Activated naive CD8-positive, alpha-beta T cell (primary cell): ENCODE results near the gene PNPLA3.
A peak's percentile ranks its signal among the peaks of the same experiment; 100 is the strongest.
"Not testable (repeated sequence)": the region's sequence is repeated elsewhere in the genome, so short reads cannot be mapped to it uniquely, and the experiment has no call there.

Source experiments
- H3K27ac Mint-ChIP-seq: one replicate; pipeline ENCODE4 v1.8.0; 2021; ENCODE audit warnings: mixed read lengths
- H3K27me3 Mint-ChIP-seq: one replicate; pipeline ENCODE4 v1.8.0; 2021; ENCODE audit warnings: mixed read lengths
- H3K36me3 Mint-ChIP-seq: one replicate; pipeline ENCODE4 v1.8.0; 2021; ENCODE audit warnings: mixed read lengths
- H3K4me1 Mint-ChIP-seq: one replicate; pipeline ENCODE4 v1.8.0; 2021; ENCODE audit warnings: low read depth, mixed read lengths
- H3K4me3 Mint-ChIP-seq: one replicate; pipeline ENCODE4 v1.8.0; 2021; ENCODE audit warnings: mild to moderate bottlenecking, mixed read lengths
- H3K9me3 Mint-ChIP-seq: one replicate; pipeline ENCODE4 v1.8.0; 2021; ENCODE audit warnings: low read depth, mixed read lengths

The PNPLA3 gene

GRCh38 chr22:43901976-43902643, 21.5 kb upstream of the PNPLA3 start:
- H3K27ac Mint-ChIP-seq = no peak overlapping the region
- no peaks in the 10 kb centered on the region for H3K36me3 Mint-ChIP-seq
- no peak overlapping the region for H3K4me3 Mint-ChIP-seq
- H3K27me3 Mint-ChIP-seq = peaks cover 6% of the 10 kb centered on the region
- H3K4me1 Mint-ChIP-seq = no peaks in the 10 kb centered on the region
- H3K9me3 Mint-ChIP-seq = no peaks in the 10 kb centered on the region

- H3K4me3 Mint-ChIP-seq, H3K27ac Mint-ChIP-seq, H3K4me1 Mint-ChIP-seq, H3K27me3 Mint-ChIP-seq, H3K9me3 Mint-ChIP-seq, H3K36me3 Mint-ChIP-seq: not testable (repeated sequence)
These were observed 20.6 kb upstream of the PNPLA3 start for GRCh38 chr22:43903033-43903432.

- H3K4me1 Mint-ChIP-seq, H3K27ac Mint-ChIP-seq, H3K36me3 Mint-ChIP-seq, H3K9me3 Mint-ChIP-seq, H3K4me3 Mint-ChIP-seq, H3K27me3 Mint-ChIP-seq: not testable (repeated sequence)
These were observed 19.2 kb upstream of the PNPLA3 start for GRCh38 chr22:43904412-43904811.

GRCh38 chr22:43905681-43906080, 17.9 kb upstream of the PNPLA3 start:
- H3K4me3 Mint-ChIP-seq = no peak overlapping the region
- H3K27me3 Mint-ChIP-seq = peaks cover 6% of the 10 kb centered on the region
- no peaks in the 10 kb centered on the region for H3K4me1 Mint-ChIP-seq
- no peaks in the 10 kb centered on the region for H3K9me3 Mint-ChIP-seq
- H3K36me3 Mint-ChIP-seq = no peaks in the 10 kb centered on the region
- H3K27ac Mint-ChIP-seq = no peak overlapping the region

GRCh38 chr22:43909708-43910107, 13.9 kb upstream of the PNPLA3 start:
- Mint-ChIP-seq H3K4me3 (no peak overlapping the region), H3K27me3 (peaks cover 2% of the 10 kb centered on the region), H3K4me1 (no peaks in the 10 kb centered on the region)

GRCh38 chr22:43910178-43910695, 13.4 kb upstream of the PNPLA3 start:
- no peaks in the 10 kb centered on the region for H3K9me3 Mint-ChIP-seq
- peaks cover 2% of the 10 kb centered on the region for H3K27me3 Mint-ChIP-seq
- no peak overlapping the region for H3K4me3 Mint-ChIP-seq
- H3K4me1 Mint-ChIP-seq = no peaks in the 10 kb centered on the region
- peak overlapping the region; percentile 22 for H3K27ac Mint-ChIP-seq
- H3K36me3 Mint-ChIP-seq = no peaks in the 10 kb centered on the region

More at GRCh38 chr22:43909708-43910107, 13.9 kb upstream of the PNPLA3 start:
- Mint-ChIP-seq H3K9me3 (no peaks in the 10 kb centered on the region), H3K27ac (no peak overlapping the region), H3K36me3 (no peaks in the 10 kb centered on the region)

GRCh38 chr22:43911351-43911750, 12.3 kb upstream of the PNPLA3 start:
- no peak overlapping the region for H3K27ac Mint-ChIP-seq
- H3K4me1 Mint-ChIP-seq = no peaks in the 10 kb centered on the region
- no peaks in the 10 kb centered on the region for H3K9me3 Mint-ChIP-seq
- no peaks in the 10 kb centered on the region for H3K36me3 Mint-ChIP-seq
- no peaks in the 10 kb centered on the region for H3K27me3 Mint-ChIP-seq
- no peak overlapping the region for H3K4me3 Mint-ChIP-seq

- H3K4me1 Mint-ChIP-seq = no peaks in the 10 kb centered on the region
- no peaks in the 10 kb centered on the region for H3K9me3 Mint-ChIP-seq
- no peak overlapping the region for H3K27ac Mint-ChIP-seq
- H3K4me3 Mint-ChIP-seq = no peak overlapping the region
- no peaks in the 10 kb centered on the region for H3K36me3 Mint-ChIP-seq
- H3K27me3 Mint-ChIP-seq = peaks cover 8% of the 10 kb centered on the region
These were observed 6.1 kb upstream of the PNPLA3 start for GRCh38 chr22:43917521-43917920.

GRCh38 chr22:43919106-43919973, 4.3 kb upstream of the PNPLA3 start:
- no peaks in the 10 kb centered on the region for H3K9me3 Mint-ChIP-seq
- H3K27ac Mint-ChIP-seq = no peak overlapping the region
- H3K4me1 Mint-ChIP-seq = peaks cover 4% of the 10 kb centered on the region
- no peaks in the 10 kb centered on the region for H3K36me3 Mint-ChIP-seq
- peaks cover 8% of the 10 kb centered on the region for H3K27me3 Mint-ChIP-seq
- no peak overlapping the region for H3K4me3 Mint-ChIP-seq

- no peaks in the 10 kb centered on the region for H3K36me3 Mint-ChIP-seq
- no peak overlapping the region for H3K27ac Mint-ChIP-seq
- peaks cover 8% of the 10 kb centered on the region for H3K27me3 Mint-ChIP-seq
- H3K4me1 Mint-ChIP-seq = peaks cover 4% of the 10 kb centered on the region
- H3K9me3 Mint-ChIP-seq = no peaks in the 10 kb centered on the region
- H3K4me3 Mint-ChIP-seq = no peak overlapping the region
These were observed 2.2 kb upstream of the PNPLA3 start for GRCh38 chr22:43921370-43921769.

GRCh38 chr22:43922123-43922522, 1.5 kb upstream of the PNPLA3 start:
- no peaks in the 10 kb centered on the region for H3K36me3 Mint-ChIP-seq
- H3K4me3 Mint-ChIP-seq = no peak overlapping the region
- H3K27ac Mint-ChIP-seq = no peak overlapping the region
- H3K4me1 Mint-ChIP-seq = peaks cover 4% of the 10 kb centered on the region
- H3K27me3 Mint-ChIP-seq = peaks cover 5% of the 10 kb centered on the region
- no peaks in the 10 kb centered on the region for H3K9me3 Mint-ChIP-seq

GRCh38 chr22:43923191-43923590, 414 bp upstream of the PNPLA3 start:
- peaks cover 2% of the 10 kb centered on the region for H3K27me3 Mint-ChIP-seq
- no peaks in the 10 kb centered on the region for H3K36me3 Mint-ChIP-seq
- peaks cover 4% of the 10 kb centered on the region for H3K4me1 Mint-ChIP-seq
- no peak overlapping the region for H3K27ac Mint-ChIP-seq
- no peaks in the 10 kb centered on the region for H3K9me3 Mint-ChIP-seq
- H3K4me3 Mint-ChIP-seq = peak overlapping the region; percentile 82

- peaks cover 2% of the 10 kb centered on the region for H3K27me3 Mint-ChIP-seq
- peaks cover 4% of the 10 kb centered on the region for H3K4me1 Mint-ChIP-seq
- no peaks in the 10 kb centered on the region for H3K9me3 Mint-ChIP-seq
- no peak overlapping the region for H3K27ac Mint-ChIP-seq
- peak overlapping the region; percentile 61 for H3K4me3 Mint-ChIP-seq
- no peaks in the 10 kb centered on the region for H3K36me3 Mint-ChIP-seq
These were observed 1.3 kb downstream of the PNPLA3 start for GRCh38 chr22:43924877-43925276.

- peaks cover 4% of the 10 kb centered on the region for H3K4me1 Mint-ChIP-seq
- peaks cover 2% of the 10 kb centered on the region for H3K27me3 Mint-ChIP-seq
- H3K36me3 Mint-ChIP-seq = no peaks in the 10 kb centered on the region
- no peak overlapping the region for H3K27ac Mint-ChIP-seq
- no peaks in the 10 kb centered on the region for H3K9me3 Mint-ChIP-seq
- H3K4me3 Mint-ChIP-seq = peak overlapping the region; percentile 61
These were observed 2.1 kb downstream of the PNPLA3 start for GRCh38 chr22:43925433-43926348.

- Mint-ChIP-seq H3K27ac (no peak overlapping the region), H3K27me3 (peaks cover 2% of the 10 kb centered on the region), H3K4me3 (no peak overlapping the region), H3K9me3 (no peaks in the 10 kb centered on the region), H3K4me1 (peaks cover 4% of the 10 kb centered on the region), H3K36me3 (no peaks in the 10 kb centered on the region)
These were observed 2.7 kb downstream of the PNPLA3 start for GRCh38 chr22:43926349-43926710.
